Body of pancreas (tissue), 4 donors: Measurements from ENCODE around the gene PRSS48.

Source experiments
- POLR2A ChIP-seq, 3 donors: fragments of 450-650 bp; IDR thresholded peaks; one replicate each; pipeline ENCODE4 v1.6.1; 2016; ENCODE audit warnings: antibody characterized with exemption in 3 of 3, mild to moderate bottlenecking in 2 of 3
- TF ChIP-seq, protein P1 (sequence below), 7 experiments: fragments of 450-650 bp in 4 of 7; fragments of 200-600 bp in 3 of 7; sonication (generic) in 3 of 7; IDR thresholded peaks; one replicate each; pipeline ENCODE4 v1.5.1; 2016 to 2019; ENCODE audit warnings: antibody characterized with exemption in 7 of 7

DNA sequence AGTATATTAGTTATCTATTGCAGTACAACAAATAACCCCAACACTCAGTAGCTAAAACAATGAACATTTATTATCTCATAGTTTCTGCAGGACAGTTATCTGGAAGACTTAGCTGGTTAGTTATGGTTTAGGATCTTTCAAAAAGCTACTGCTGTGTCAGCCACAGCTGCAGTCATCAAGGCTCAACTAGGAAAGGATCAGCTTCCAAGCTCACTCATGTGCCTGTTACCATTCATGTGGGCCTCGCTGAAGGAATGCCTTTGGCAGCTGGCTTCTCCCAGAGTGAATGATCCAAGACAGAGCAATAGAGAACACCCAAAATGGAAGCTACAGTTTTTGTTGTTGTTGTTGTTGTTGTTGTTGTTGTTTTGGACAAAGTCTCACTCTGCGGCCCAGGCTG lies 13.5 kb upstream of the PRSS48 start:
- TF ChIP-seq, protein P1, sequence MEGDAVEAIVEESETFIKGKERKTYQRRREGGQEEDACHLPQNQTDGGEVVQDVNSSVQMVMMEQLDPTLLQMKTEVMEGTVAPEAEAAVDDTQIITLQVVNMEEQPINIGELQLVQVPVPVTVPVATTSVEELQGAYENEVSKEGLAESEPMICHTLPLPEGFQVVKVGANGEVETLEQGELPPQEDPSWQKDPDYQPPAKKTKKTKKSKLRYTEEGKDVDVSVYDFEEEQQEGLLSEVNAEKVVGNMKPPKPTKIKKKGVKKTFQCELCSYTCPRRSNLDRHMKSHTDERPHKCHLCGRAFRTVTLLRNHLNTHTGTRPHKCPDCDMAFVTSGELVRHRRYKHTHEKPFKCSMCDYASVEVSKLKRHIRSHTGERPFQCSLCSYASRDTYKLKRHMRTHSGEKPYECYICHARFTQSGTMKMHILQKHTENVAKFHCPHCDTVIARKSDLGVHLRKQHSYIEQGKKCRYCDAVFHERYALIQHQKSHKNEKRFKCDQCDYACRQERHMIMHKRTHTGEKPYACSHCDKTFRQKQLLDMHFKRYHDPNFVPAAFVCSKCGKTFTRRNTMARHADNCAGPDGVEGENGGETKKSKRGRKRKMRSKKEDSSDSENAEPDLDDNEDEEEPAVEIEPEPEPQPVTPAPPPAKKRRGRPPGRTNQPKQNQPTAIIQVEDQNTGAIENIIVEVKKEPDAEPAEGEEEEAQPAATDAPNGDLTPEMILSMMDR (IDR thresholded peaks at IDR 0.05), result no peak
- no peak for TF ChIP-seq POLR2A (IDR thresholded peaks at IDR 0.05)
